Measurements from ENCODE around the gene IQCF5.

DNA sequence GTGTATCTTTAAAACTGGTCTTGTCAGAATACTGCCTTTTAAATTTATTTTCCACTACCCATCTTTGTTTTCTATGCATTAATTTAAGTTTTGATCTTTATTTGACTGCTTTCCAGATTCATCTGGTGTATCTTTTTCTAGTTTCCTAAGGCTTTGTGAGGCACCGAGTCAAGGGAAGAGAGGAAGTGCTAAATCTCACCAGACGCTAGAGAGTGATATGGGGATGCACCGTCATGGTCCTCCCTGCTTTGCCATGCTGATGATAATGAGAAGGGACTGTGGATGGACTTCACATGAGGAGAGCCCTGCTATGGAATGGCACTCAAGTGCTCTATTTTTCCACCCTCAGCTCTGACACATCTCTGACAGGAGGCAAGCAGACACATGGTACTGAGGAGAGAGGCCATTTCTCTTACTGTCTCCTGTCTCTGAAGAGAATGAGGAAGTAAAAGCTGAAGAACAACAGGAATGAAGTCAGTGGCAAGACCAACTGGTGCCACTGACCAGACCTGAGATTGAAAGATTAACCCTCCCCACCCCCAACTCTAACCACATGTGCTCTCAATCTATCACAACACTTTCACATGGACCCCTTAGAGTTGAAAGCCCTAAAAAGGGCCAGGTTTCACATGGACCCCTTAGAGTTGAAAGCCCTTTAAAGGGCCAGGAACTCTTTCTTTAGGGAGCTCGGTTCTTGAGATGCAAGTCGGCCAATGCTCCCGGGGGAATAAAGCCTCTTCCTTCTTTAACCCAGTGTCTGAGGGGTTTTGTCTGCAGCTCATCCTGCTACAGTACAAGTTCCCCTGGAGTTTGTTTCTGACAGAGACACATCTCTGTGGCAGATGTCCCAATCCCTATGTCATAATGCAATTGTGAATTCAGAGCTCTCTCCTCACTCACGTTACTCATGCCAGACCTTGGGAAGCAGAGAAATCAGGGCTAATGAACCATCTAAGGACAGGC lies 14.4 kb downstream of the IQCF5 start, which contains the start of gene IQCF2:
- TF ChIP-seq CTCF (IDR thresholded peaks at IDR 0.05; ENCODE audit: low read depth, low read length) (no peak), POLR2A (IDR thresholded peaks at IDR 0.05; ENCODE audit: extremely low read depth, insufficient read length) (no peak), MAX (IDR thresholded peaks at IDR 0.05; ENCODE audit: low read depth, low read length) (no peak)

Measured in NB4 (cell line).